HuH-7 (cell line): ENCODE measurements around the gene TMCC2.
"Not testable (repeated sequence)": the region's sequence is repeated elsewhere in the genome, so short reads cannot be mapped to it uniquely, and the experiment has no call there.

ENCODE experiments used
- DNase-seq: peaks from one replicate; pipeline ENCODE4 v3.0.0; 2011; ENCODE audit warnings: low spot score

Gene TMCC2, protein sequence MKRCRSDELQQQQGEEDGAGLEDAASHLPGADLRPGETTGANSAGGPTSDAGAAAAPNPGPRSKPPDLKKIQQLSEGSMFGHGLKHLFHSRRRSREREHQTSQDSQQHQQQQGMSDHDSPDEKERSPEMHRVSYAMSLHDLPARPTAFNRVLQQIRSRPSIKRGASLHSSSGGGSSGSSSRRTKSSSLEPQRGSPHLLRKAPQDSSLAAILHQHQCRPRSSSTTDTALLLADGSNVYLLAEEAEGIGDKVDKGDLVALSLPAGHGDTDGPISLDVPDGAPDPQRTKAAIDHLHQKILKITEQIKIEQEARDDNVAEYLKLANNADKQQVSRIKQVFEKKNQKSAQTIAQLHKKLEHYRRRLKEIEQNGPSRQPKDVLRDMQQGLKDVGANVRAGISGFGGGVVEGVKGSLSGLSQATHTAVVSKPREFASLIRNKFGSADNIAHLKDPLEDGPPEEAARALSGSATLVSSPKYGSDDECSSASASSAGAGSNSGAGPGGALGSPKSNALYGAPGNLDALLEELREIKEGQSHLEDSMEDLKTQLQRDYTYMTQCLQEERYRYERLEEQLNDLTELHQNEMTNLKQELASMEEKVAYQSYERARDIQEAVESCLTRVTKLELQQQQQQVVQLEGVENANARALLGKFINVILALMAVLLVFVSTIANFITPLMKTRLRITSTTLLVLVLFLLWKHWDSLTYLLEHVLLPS

DNA sequence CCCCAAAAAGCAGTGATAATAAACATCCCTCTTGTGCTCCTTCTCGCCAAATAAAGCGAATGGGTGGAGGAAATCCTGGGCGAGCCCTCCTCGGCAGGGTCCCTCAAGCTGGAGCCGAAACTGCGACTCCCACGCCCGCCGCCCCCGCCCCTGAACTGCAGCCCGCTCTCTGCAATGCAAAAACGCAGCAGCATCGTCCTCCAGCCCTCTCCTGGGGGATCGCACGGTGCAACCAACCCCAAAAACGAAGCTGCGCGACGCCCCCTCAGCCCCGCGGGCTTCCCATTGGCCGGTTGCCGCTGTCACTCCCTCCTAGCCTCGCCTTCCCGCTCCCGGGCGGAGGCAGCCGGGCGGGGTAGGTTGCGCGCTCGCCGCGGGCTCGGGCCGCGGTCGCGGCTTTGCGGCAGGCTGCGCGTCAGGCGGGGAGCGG lies at the start of gene TMCC2:
Gene TMCC2 (plus strand): TSS at position 363 of the 430 bp plus-strand sequence. CDS start 619 bp downstream, outside the sequence.
- DNase-seq, result peak; percentile 92

DNA sequence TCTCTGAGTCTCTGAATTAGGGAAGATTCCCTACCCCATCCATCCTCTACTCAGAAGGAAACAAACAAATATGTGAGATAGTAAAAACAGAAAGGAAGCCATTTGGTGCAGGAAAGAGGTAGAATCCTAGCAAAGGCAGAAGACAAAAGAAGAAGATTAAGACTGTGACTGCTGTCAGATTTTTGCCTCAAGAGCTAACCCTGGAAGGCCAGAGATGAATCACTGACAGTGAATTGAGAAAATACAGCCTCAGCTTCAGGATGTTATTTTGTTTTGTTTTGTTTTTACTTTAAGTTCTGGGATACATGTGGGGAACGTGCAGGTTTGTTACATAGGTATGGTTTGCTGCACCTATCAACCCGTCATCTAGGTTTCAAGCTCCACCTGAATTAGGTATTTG lies 47.9 kb upstream of the TMCC2 start:
- DNase-seq, result no peak

DNA sequence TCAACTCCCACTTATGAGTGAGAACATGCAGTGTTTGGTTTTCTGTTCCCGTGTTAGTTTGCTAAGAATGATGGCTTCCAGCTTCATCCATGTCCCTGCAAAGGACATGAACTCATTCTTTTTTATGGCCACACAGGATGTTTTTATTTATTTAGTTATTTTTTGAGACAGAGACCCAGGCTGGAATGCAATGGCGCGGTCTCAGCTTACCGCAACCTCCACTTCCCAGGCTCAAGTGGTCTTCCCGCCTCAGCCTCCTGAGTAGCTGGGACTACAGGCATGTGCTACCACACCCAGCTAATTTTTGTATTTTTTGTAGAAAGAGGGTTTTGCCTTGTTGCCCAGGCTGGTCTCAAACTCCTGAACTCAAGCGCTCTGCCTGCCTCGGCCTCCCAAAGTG lies 47.4 kb upstream of the TMCC2 start:
- not testable (repeated sequence) for DNase-seq

DNA sequence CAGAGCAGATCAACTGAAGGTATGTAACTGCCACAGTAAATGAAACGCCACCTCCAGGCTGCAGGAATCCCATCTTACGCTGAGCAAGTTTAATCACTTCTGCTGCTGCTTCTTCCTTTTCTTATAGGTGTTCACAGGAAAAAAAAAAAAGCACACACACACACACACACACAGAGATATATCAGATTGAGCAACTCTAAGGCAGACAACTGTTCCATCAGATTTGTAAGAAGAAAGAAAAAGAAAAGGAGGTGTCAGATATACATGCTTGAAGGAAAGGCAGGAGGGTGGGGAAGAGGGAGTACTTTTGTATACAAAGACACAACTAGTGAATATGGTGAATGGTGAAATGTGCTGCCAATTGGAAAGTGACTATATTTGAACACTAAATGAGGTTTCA lies 44.8 kb upstream of the TMCC2 start:
- DNase-seq, result no peak

DNA sequence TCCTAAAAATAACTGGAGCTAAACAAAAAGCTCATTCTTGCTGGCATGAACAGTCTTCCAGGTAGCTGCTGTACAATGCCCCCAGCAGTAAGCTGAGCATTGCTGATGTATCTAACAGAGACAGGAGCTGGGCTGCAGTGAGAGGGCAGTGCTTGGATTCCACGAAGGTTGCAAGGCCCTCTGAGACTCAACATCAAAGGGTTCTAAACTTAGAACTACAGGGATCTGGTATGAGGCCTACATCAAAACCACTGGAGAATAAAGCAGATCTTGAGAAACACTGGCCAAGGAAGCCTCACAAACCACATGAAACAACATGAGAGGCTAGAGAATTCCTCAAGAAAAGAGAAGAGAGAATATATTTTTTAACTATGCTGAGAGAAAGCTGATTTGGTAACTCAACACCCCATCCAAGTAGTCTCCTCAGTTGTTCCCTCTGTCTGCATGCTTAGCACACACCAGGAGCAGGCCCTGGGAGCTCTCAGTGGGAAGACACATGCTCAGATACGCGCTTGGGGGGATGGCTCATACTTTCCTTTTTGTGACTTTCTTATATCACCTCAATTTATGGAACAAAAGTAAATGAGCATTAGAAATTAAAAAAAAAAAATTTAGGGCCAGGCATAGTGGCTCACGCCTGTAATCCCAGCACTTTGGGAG lies 43.9 kb upstream of the TMCC2 start:
- no peak for DNase-seq

DNA sequence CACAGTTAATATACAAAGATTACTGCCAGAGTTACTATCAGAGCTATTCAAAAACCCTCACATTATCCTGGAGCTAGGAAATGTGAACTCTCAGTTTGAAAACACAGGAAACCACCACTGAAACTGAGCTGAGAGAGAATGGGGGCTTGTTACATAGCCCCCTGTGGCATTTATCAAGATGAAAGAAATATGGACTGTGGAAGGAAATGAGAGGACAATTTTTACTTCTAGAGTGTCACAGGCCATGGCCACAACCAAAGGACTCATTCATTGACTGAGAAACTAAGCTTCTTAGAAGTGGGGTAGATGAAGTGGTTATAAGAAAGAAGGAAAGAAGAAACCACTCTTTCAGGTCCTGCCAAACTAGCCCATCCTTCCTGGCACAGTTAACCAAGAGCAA lies 41.6 kb upstream of the TMCC2 start:
- no peak for DNase-seq

DNA sequence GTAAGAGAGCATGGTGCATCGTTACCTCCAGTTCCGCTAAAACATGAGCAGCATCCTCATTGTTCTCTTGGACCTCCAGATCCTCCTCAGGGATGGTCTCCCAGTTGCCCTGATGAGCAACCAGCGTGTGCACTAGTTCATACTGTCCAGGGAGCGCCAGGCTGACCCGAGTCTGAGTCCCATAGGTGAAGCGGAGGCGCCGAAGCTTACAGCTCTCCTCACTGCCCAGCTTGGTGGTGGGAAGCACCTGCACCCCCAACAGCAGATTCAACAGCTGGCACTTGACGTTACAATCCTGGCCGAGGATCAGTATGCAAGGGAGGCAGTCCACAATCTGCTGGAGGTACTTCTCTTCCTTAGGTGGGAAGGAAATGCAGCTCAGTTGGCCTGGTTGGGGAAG lies 40.3 kb upstream of the TMCC2 start:
- DNase-seq, result no peak

DNA sequence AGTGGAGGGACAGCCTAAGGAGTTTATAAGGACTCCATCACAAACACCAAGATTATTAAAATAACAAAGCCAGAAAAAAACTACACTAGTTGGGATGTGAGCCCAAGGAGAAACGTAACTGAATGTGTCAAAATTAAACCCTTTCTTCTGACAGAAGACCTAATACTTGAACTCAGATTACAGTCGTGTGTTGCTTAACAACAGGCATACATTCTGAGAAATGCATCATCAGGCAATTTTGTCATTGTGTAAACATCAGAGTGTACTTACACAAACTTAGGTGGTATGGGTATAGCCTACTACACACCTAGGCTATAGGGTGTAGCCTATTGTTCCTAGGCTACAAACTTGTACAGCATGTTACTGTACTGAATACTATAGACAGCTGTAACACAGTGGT lies 39.6 kb upstream of the TMCC2 start:
- DNase-seq, result no peak

DNA sequence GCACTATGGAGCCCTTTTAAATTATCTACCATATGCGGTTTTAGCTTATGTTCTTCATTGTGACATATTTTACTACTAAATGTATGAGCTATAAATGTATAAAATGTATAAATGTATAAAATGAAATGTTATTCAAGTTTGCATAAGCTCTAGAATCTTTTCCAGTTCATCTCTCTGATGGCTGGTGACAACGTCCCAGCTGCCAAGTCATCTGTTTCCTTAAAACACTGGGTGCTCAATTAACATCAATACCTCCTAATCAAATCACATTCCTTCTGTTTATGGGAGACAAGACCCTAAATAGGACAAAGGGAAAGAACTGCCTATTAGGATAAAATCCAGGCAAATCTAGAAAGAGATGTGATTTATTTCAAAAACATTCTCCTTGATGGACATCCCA lies 39.1 kb upstream of the TMCC2 start:
- no peak for DNase-seq

DNA sequence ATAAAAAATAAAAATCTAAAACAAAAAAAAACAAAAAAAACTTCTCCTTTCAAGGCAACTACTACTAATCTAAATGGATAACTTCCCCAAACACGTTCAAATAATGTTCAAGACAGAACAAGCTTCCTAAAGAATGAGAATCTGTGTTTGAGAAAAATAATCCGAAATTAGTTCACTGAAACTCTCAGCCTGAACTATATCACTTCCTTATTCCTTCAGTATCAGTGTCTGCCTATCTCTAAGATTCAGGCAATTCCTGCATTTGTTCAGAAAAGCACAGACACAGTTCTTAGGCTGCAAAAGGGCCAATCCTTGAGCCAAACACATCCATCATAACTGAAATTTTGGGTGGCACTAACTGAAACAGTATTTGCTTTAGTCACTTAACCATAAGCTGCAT lies 38.6 kb upstream of the TMCC2 start:
- DNase-seq, result no peak

DNA sequence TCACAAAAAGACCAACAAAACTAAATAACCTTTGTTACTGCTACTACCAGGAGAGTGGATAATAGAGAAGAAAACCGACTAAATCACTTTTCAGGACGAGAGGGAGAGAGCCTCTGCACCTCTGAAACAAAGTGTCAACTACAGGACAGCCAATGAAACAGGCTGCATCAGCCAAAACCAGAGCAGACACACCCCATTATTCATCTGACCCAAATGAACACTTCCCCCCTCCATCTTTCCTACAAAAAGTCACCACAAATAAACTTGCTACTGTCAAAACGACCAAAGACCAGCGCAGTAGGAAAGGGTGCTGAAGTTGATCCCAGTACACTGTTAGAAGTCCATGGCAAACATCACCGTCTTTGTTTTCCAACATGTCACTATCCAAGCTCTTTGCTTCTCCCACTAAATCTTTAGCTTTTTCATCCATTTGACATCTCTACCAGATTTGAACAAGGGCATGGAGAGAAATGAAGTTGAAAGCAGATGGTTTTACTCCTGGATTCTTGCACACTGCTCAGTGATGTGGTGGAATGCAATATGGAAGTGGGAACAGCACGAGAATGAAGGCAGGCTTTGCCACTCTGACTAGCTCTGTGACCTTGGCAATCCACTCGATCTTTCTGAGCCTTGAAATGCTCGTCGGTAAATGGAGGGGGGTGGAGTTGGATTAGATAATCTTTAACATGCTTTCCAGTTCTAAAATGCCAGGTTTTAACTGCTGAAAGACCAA lies 36.7 kb upstream of the TMCC2 start:
- no peak for DNase-seq

DNA sequence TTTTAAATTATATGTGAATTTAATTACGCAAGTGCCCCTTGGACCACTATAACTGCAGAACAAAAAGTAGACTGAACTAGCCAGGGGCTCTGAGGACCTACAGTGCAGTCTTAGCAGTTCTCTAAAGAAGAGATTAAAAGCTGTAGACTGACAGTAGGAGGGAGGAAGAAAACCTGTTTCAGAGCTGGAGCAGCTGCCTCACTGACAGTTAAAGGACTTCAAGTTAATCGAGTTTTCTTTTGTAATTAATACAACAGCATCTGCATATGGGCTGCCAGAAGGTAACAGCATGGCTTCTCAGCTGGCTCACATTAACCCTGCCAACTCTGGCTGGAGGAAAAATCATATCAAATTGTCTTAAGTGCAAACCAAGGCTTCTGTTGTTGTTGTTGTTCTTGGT lies 36.1 kb upstream of the TMCC2 start:
- DNase-seq, result no peak

DNA sequence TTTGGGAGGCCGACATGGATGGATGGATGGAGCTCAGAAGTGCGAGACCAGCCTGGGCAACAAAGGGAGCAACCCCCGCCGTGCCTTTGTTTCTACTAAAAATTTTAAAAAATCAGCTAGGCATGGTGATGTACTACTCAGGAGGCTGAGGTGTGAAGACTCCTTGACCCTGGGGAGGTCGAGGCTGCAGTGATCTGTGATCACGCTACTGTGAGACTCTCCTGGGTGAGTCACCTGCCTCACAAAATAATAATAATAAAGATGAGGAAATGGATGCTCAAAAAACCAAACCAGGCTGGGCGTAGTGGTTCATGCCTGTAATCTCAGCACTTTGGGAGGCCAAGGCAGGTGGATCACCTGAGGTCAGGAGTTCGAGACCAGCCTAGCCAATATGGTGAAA lies 35.5 kb upstream of the TMCC2 start:
- no peak for DNase-seq

DNA sequence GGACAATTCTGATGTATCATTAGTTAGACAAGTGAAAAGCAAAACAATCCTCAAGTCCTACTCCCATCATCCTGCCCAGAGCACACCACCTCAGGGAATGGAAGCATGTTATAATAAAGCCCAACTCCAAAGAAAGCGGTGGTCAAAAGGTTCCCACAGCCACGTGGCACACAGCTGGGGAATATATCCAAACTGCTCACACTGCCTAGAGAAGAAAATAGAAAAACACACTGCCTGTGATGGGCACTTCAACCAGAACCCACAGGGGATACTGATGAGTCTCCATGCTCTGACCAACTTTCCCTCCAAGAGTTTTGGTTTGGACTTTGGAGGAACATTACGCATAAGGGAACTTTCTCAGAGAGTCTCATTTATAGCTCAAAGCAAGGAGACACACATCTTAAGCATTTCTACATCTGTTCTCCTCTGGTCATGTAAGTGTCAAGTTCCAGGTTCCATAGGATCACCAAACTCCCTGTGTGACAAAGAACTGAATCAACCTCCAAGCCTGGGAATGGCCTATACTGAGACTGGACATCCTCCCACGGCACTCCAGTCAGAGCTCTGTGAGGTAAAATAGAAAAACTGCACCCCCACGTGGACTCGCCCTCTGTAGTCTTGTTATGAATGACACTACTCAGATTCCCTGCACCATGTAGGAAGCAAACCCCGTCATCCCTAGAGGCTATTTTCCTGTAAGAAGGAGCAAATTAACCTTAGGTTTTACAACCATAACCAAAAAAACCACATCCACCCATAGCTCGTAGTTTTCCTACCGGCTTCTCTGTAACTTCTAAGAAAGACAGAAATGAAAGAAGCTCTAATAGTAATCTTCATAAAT lies 28.4 kb upstream of the TMCC2 start:
- DNase-seq, result no peak

DNA sequence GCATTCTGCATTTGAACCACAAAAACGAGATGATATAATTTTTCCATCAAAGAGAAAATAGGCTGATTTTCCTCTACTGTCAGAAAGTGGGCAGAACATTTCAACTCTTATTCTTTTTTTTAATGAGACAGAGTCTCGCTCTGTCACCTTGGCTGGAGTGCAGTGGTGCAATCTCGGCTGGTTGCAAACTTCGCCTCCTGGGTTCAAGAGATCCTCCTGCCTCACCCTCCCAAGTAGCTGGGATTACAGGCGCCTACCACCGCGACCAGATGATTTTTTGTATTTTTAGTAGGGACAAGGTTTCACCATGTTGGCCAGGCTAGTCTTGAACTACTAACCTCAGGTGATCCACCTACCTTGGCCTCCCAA lies 27.8 kb upstream of the TMCC2 start:
- DNase-seq, result no peak

DNA sequence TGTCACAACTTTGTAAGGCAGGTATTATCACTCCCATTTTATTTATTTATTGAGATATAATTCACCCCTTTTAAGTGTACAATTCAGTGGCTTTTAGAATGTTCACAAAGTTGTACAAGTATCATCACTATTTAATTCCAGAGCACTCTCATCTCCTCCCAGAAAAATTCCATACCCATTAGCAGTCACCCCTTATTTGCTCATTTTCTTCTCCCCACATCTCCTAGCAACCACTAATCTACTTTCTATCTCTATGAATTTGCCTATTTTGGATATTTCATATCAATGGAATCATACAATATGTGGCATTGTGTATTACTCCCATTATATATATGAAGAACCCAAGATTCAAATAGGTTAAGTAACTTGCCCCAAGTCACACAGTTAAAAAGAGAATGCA lies 23.2 kb upstream of the TMCC2 start:
- no peak for DNase-seq

DNA sequence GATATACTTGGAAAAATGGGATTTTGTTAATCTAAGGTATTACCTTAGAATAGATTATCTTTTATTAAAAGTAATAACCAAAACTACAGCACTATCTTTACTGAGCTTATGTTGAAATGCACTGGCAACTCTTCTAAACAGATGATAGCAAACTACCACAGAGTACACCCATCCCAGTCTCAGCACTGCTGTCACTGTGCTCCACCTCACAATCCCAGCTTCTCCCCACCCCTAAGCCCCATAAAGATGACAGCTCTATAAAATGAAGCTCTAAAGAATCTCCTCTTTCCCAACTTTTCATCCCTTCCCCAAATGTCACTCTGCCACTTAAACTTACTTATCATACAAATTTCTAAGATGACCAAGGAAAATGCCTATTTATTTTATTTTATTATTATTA lies 22.7 kb upstream of the TMCC2 start:
- DNase-seq, result no peak

DNA sequence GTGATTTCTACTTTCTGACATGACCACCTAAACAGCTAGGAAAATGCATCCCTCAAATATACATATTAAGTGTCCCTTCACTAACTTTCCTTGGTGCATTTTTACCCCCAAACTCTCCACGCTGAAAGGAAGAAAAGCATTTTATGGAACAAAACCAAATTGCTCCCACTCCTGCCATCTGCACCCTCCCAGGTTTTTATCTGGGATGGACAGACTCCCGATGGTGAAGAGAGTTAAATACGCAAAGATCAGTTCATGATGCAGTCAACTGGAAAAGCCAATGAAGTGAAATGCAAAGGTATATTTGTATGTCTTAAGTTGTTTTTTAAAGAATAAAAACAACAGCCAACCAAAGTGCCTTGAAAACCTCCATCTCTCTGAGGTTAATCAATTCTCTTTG lies 18.9 kb upstream of the TMCC2 start:
- DNase-seq, result no peak

DNA sequence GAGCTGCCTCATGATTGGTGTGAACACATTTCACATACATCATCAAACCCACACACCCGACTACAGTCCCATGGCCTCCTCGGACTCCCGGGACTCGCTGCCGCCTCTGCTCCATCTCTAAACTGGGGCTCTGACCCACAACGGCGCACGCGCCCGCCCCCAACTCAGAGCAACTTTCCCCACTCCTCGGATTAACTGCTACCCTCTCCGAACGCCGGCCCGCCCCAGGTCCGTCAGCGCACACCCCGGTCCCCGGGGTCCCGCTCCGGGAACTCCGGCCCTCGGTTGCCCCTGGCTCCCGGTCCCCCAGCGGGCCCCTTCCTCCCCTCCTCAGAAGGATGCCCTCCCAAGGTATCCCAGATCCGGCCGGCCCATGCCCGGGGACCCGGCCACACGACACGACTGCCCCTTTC lies 17.0 kb upstream of the TMCC2 start:
- no peak for DNase-seq

DNA sequence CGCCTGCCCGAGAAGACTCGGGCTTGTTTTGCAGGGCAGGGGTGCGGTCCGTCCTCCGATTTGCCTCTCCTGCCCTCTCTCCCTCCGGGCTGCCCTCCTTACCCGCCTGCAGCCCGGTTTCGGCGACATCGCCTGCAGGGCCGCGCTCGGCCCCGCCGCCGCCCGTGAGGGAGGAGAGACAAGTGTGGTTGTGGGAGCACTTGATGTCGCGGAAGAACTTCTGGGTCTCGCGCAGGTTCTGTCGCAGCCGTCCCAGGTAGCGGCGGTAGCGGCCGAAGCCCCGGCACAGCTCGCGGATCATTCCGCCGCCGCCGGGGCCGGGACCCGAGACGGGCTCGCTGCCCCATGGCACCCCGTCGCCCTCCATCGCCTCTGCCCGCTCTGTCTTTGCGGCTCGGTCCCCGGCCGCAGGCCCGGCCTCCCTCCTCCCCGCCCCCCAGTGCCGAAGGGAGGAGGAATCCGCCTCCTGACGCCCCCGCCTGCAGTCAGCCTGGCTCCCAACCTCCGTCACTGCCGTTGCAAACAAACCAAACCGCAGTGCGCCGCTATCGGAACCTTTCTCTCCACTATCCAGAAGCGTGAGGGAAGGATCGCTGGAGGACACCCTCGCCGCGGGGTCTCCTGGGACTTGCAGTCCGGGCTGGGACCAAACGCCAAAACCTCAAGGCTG lies 16.4 kb upstream of the TMCC2 start, which contains the start of gene DSTYK:
Gene DSTYK (minus strand): TSS at position 534 of the 670 bp plus-strand sequence. CDS start 167 bp downstream, at position 367.
- peak; percentile 81 for DNase-seq
